ENCODE results near the gene SERINC2. TPM values are rescaled to one million over a fixed set of nuclear protein-coding genes. Genes with fewer than 3 reads are reported as not detected.

SERINC2 gene
- total and polyA plus RNA-seq, 4 donors = 4.9 to 66.4 (median 38.7) TPM

DNA sequence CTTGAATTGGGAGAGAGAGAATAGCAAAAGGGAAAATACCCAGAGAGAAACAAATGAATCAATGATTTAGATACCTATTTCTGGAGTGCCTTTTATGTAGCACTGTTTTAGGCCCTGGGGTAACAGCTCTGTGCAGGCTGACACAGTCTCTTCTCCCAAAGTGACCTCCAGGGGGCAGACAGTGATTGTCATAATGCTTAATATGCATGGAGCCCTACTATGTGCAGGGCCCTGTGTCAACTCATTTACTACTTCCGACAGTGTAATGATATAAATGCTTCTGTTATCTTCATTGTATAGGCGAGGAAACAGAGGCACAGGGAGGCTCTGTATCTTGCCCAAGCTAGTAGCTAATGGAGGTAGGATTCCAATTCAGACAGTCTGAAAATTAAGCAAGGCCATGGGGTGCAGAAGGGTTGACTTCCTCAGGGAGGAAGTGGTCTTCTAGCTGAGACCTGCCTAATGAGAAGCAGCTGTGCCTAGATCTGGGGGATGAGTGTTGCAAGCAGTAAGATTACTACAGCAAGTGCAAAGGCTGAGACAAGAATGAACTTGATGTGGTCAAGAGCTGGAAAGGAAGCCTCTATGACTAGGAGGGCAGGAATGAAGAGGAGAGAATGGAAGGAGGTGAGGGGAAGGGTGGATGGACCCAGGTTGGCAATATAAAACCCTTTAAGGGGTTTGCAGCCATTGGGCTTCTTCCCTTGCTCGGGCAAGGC lies 16.2 kb upstream of the SERINC2 start:
- WGBS = 95% methylated on average over 3 of the region's 3 CpGs
- no peak for DNase-seq (ENCODE audit: low spot score)
- Histone ChIP-seq H3K4me1 (ENCODE audit: control insufficient read depth in 4 of 4, insufficient read depth in 4 of 4, low read length in 3 of 4) (peaks cover 0 to 4% (median 3%) of the 10 kb centered on the region in 4 donors), H3K9me3 (ENCODE audit: control insufficient read depth in 4 of 4, low read length in 3 of 4) (no peaks in the 10 kb centered on the region), H3K36me3 (ENCODE audit: control insufficient read depth in 4 of 4, insufficient read depth in 3 of 4, low read depth in 1 of 4, low read length in 3 of 4) (no peaks in the 10 kb centered on the region), H3K9ac (ENCODE audit: low read depth in 1 of 2, low read length in 2 of 2) (no peak overlapping the region), H3K4me3 (ENCODE audit: low read depth in 1 of 3, low read length in 3 of 3) (no peak overlapping the region), H3K27me3 (ENCODE audit: control insufficient read depth in 4 of 4, insufficient read depth in 4 of 4, low read length in 3 of 4) (no peaks in the 10 kb centered on the region), H3K27ac (ENCODE audit: low read depth in 1 of 2, low read length in 2 of 2) (no peak overlapping the region)
- no peak for TF ChIP-seq FOXA1 (IDR thresholded peaks at IDR 0.05)
- TF ChIP-seq, protein P1, sequence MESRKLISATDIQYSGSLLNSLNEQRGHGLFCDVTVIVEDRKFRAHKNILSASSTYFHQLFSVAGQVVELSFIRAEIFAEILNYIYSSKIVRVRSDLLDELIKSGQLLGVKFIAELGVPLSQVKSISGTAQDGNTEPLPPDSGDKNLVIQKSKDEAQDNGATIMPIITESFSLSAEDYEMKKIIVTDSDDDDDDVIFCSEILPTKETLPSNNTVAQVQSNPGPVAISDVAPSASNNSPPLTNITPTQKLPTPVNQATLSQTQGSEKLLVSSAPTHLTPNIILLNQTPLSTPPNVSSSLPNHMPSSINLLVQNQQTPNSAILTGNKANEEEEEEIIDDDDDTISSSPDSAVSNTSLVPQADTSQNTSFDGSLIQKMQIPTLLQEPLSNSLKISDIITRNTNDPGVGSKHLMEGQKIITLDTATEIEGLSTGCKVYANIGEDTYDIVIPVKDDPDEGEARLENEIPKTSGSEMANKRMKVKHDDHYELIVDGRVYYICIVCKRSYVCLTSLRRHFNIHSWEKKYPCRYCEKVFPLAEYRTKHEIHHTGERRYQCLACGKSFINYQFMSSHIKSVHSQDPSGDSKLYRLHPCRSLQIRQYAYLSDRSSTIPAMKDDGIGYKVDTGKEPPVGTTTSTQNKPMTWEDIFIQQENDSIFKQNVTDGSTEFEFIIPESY (IDR thresholded peaks at IDR 0.05) = no peak
- TF ChIP-seq, protein P2, sequence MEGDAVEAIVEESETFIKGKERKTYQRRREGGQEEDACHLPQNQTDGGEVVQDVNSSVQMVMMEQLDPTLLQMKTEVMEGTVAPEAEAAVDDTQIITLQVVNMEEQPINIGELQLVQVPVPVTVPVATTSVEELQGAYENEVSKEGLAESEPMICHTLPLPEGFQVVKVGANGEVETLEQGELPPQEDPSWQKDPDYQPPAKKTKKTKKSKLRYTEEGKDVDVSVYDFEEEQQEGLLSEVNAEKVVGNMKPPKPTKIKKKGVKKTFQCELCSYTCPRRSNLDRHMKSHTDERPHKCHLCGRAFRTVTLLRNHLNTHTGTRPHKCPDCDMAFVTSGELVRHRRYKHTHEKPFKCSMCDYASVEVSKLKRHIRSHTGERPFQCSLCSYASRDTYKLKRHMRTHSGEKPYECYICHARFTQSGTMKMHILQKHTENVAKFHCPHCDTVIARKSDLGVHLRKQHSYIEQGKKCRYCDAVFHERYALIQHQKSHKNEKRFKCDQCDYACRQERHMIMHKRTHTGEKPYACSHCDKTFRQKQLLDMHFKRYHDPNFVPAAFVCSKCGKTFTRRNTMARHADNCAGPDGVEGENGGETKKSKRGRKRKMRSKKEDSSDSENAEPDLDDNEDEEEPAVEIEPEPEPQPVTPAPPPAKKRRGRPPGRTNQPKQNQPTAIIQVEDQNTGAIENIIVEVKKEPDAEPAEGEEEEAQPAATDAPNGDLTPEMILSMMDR (IDR thresholded peaks at IDR 0.05; ENCODE audit: low read depth, low read length, missing input control) = peak; percentile 13
- TF ChIP-seq HNF4A (conservative IDR thresholded peaks at IDR 0.05) = no peak
- peak in 1 of 2 donors; percentile 37 for TF ChIP-seq RAD21 (IDR thresholded peaks at IDR 0.05)
- no peak for TF ChIP-seq FOXA2 (IDR thresholded peaks at IDR 0.05)

DNA sequence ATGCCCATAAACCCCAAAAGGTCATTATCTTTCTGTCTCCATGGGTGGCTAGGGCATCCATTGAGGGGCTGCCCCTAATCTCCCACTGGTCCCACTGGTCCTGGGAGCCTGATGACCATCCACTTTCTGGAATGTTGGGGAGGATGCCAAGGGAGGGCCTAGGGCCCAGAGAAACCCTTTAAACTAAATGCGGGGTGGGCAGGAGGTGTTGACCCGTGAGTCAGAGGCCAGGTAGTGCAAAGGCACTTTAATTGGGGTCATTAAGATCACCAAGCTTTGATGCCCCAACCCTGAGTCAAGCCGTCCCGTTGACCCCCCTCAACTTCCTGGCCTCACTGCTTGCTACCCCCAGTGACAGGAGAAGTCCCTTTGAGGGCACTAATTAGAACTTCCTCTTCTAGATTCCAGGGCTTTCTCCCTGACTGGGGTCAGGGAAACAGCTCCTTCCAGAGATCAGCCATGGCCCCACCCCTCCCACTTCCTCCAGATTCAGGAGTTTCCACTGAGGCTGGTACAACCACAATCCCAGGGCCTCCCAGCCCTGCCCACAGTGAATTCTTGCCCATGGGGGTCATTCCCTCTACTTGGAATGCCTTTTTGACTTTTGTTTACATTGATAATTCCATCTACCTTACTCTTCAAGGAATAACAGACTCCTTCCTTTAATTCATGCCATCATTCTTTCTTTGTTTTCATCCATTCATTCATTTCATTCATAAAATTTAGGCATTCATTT lies 15.5 kb upstream of the SERINC2 start:
- Histone ChIP-seq H3K27ac (ENCODE audit: low read depth in 1 of 2, low read length in 2 of 2) (no peak overlapping the region), H3K9ac (ENCODE audit: low read depth in 1 of 2, low read length in 2 of 2) (no peak overlapping the region), H3K36me3 (ENCODE audit: control insufficient read depth in 4 of 4, insufficient read depth in 3 of 4, low read depth in 1 of 4, low read length in 3 of 4) (no peaks in the 10 kb centered on the region), H3K27me3 (ENCODE audit: control insufficient read depth in 4 of 4, insufficient read depth in 4 of 4, low read length in 3 of 4) (no peaks in the 10 kb centered on the region), H3K9me3 (ENCODE audit: control insufficient read depth in 4 of 4, low read length in 3 of 4) (no peaks in the 10 kb centered on the region), H3K4me1 (ENCODE audit: control insufficient read depth in 4 of 4, insufficient read depth in 4 of 4, low read length in 3 of 4) (peaks cover 0 to 4% (median 3%) of the 10 kb centered on the region in 4 donors), H3K4me3 (ENCODE audit: low read depth in 1 of 3, low read length in 3 of 3) (no peak overlapping the region)
- DNase-seq (ENCODE audit: low spot score) = no peak
- 72% methylated on average over 4 of the region's 4 CpGs for WGBS
- TF ChIP-seq, protein P3, sequence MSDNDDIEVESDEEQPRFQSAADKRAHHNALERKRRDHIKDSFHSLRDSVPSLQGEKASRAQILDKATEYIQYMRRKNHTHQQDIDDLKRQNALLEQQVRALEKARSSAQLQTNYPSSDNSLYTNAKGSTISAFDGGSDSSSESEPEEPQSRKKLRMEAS (IDR thresholded peaks at IDR 0.05) = no peak
- TF ChIP-seq SP1 (IDR thresholded peaks at IDR 0.05) (no peak), RXRA (IDR thresholded peaks at IDR 0.05) (no peak), JUND (IDR thresholded peaks at IDR 0.05) (no peak), EGR1 (IDR thresholded peaks at IDR 0.05; ENCODE audit: low read depth in 2 of 2) (no peak), YY1 (IDR thresholded peaks at IDR 0.05) (no peak), HNF4A (conservative IDR thresholded peaks at IDR 0.05) (no peak), RAD21 (IDR thresholded peaks at IDR 0.05) (no peak), HNF4G (IDR thresholded peaks at IDR 0.05) (no peak), FOXA1 (IDR thresholded peaks at IDR 0.05) (no peak), NR2F2 (IDR thresholded peaks at IDR 0.05) (no peak), TAF1 (conservative IDR thresholded peaks at IDR 0.05) (no peak), GABPA (IDR thresholded peaks at IDR 0.05 in 1 of 2, conservative IDR thresholded peaks at IDR 0.05 in 1 of 2) (no peak), FOXA2 (IDR thresholded peaks at IDR 0.05) (no peak)
- TF ChIP-seq, protein P1 (IDR thresholded peaks at IDR 0.05) = no peak
- TF ChIP-seq, protein P4, sequence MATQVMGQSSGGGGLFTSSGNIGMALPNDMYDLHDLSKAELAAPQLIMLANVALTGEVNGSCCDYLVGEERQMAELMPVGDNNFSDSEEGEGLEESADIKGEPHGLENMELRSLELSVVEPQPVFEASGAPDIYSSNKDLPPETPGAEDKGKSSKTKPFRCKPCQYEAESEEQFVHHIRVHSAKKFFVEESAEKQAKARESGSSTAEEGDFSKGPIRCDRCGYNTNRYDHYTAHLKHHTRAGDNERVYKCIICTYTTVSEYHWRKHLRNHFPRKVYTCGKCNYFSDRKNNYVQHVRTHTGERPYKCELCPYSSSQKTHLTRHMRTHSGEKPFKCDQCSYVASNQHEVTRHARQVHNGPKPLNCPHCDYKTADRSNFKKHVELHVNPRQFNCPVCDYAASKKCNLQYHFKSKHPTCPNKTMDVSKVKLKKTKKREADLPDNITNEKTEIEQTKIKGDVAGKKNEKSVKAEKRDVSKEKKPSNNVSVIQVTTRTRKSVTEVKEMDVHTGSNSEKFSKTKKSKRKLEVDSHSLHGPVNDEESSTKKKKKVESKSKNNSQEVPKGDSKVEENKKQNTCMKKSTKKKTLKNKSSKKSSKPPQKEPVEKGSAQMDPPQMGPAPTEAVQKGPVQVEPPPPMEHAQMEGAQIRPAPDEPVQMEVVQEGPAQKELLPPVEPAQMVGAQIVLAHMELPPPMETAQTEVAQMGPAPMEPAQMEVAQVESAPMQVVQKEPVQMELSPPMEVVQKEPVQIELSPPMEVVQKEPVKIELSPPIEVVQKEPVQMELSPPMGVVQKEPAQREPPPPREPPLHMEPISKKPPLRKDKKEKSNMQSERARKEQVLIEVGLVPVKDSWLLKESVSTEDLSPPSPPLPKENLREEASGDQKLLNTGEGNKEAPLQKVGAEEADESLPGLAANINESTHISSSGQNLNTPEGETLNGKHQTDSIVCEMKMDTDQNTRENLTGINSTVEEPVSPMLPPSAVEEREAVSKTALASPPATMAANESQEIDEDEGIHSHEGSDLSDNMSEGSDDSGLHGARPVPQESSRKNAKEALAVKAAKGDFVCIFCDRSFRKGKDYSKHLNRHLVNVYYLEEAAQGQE (IDR thresholded peaks at IDR 0.05) = no peak
- TF ChIP-seq, protein P5, sequence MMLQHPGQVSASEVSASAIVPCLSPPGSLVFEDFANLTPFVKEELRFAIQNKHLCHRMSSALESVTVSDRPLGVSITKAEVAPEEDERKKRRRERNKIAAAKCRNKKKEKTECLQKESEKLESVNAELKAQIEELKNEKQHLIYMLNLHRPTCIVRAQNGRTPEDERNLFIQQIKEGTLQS (IDR thresholded peaks at IDR 0.05) = no peak
- TF ChIP-seq, protein P2 (IDR thresholded peaks at IDR 0.05; ENCODE audit: low read depth, low read length, missing input control) = no peak

Measured in liver (tissue), 9 donors.